ENCODE data around the gene SLC6A3.

Gene SLC6A3

GRCh38 chr5:1465117-1465516, 19.9 kb upstream of the SLC6A3 start:
- no peak overlapping the region for H3K4me3 ChIP-seq (replicated peaks; ENCODE audit: low read depth, low read length)
- TF ChIP-seq CTCF (IDR thresholded peaks at IDR 0.05; ENCODE audit: low read depth, low read length, missing control alignments): no peak
- DNase-seq (ENCODE audit: extremely low read depth, low read depth): no peak

- DNase-seq (ENCODE audit: extremely low read depth, low read depth): no peak
- no peak for TF ChIP-seq CTCF (IDR thresholded peaks at IDR 0.05; ENCODE audit: low read depth, low read length, missing control alignments)
Measured at GRCh38 chr5:1464511-1464910, 19.3 kb upstream of the SLC6A3 start.

GRCh38 chr5:1464096-1464446, 18.8 kb upstream of the SLC6A3 start:
- DNase-seq (ENCODE audit: extremely low read depth, low read depth): no peak
- no peak overlapping the region for H3K4me3 ChIP-seq (replicated peaks; ENCODE audit: low read depth, low read length)
- TF ChIP-seq CTCF (IDR thresholded peaks at IDR 0.05; ENCODE audit: low read depth, low read length, missing control alignments): no peak

More at GRCh38 chr5:1464511-1464910, 19.3 kb upstream of the SLC6A3 start:
- no peak overlapping the region for H3K4me3 ChIP-seq (replicated peaks; ENCODE audit: low read depth, low read length)

GRCh38 chr5:1463326-1464095, 18.3 kb upstream of the SLC6A3 start:
- TF ChIP-seq CTCF (IDR thresholded peaks at IDR 0.05; ENCODE audit: low read depth, low read length, missing control alignments): no peak
- no peak for DNase-seq (ENCODE audit: extremely low read depth, low read depth)
- H3K4me3 ChIP-seq (replicated peaks; ENCODE audit: low read depth, low read length): no peak overlapping the region

- TF ChIP-seq CTCF (IDR thresholded peaks at IDR 0.05; ENCODE audit: low read depth, low read length, missing control alignments): no peak
- DNase-seq (ENCODE audit: extremely low read depth, low read depth): no peak
- no peak overlapping the region for H3K4me3 ChIP-seq (replicated peaks; ENCODE audit: low read depth, low read length)
Measured at GRCh38 chr5:1462358-1462757, 17.1 kb upstream of the SLC6A3 start.

GRCh38 chr5:1461396-1461795, 16.2 kb upstream of the SLC6A3 start:
- TF ChIP-seq CTCF (IDR thresholded peaks at IDR 0.05; ENCODE audit: low read depth, low read length, missing control alignments): no peak
- H3K4me3 ChIP-seq (replicated peaks; ENCODE audit: low read depth, low read length): no peak overlapping the region
- DNase-seq (ENCODE audit: extremely low read depth, low read depth): no peak
